ENCODE results near the gene VARS2.

DNA sequence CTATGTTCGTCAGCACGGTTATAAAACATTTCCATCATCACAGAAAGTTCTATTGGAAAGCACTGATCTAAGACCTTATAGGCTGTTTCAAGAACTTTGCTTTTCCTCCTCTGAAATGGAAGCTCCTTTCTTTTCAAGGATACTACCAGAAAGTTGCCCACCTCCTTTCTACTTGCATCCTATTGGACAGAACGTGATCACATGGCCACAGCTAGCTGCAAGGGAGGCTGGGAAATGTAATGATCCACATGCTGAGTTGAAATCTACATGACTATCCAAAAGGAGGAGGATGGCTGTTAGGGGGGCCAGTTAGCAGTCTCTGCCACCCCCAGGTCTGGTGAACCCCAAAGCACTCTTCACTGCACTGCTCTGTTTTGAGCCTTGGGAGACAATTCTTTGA is 14.6 kb downstream of the VARS2 start:
- TF ChIP-seq CTCF (conservative IDR thresholded peaks at IDR 0.05) (no peak), EZH2 (IDR thresholded peaks at IDR 0.05; ENCODE audit: low read depth) (no peak)

All from PC-9 (cell line).